Neural crest cell (in vitro differentiated cells): ENCODE data around the gene ZNF391. TPM values are rescaled to one million over a fixed set of nuclear protein-coding genes. Genes with fewer than 3 reads are reported as not detected.

Experiments
- DNase-seq: peaks from one replicate; pipeline ENCODE4 v3.0.0; 2021; ENCODE audit warnings: low read depth, mixed read lengths, low spot score
- H3K27ac Mint-ChIP-seq: one replicate; pipeline ENCODE4 v1.8.0; 2021; ENCODE audit warnings: mild to moderate bottlenecking, mixed read lengths; ENCODE audit not compliant: unreplicated experiment
- H3K27me3 Mint-ChIP-seq: 2 replicates; pipeline ENCODE4 v1.8.0; 2021; ENCODE audit warnings: low read depth, mild to moderate bottlenecking, mixed read lengths
- H3K36me3 Mint-ChIP-seq: 2 replicates; pipeline ENCODE4 v1.8.0; 2021; ENCODE audit warnings: low read depth, mild to moderate bottlenecking, mixed read lengths
- H3K4me1 Mint-ChIP-seq: 2 replicates; pipeline ENCODE4 v1.8.0; 2021; ENCODE audit warnings: mixed read lengths
- H3K4me3 Mint-ChIP-seq: one replicate; pipeline ENCODE4 v1.8.0; 2021; ENCODE audit warnings: mild to moderate bottlenecking, mixed read lengths
- H3K9me3 Mint-ChIP-seq: 2 replicates; pipeline ENCODE4 v1.8.0; 2021; ENCODE audit warnings: mixed read lengths
- CTCF ChIP-seq: fragments of 200-600 bp; sonication (generic); conservative IDR thresholded peaks from 2 replicates; pipeline ENCODE4 v1.5.0; 2021; ENCODE audit warnings: antibody characterized with exemption, mild to moderate bottlenecking
- total RNA-seq: library from RNA; stranded (reverse); gene quantifications from 2 replicates; pipeline ENCODE4 v1.2.1, GENCODE V29; 2021

Gene ZNF391
- total RNA-seq, 1 donor from 2014 or later, result 10.1 TPM

- TF ChIP-seq CTCF, result no peak
- H3K4me1 Mint-ChIP-seq, result no peaks in the 10 kb centered on the region
- H3K27ac Mint-ChIP-seq, result no peak overlapping the region
- no peak for DNase-seq
- H3K36me3 Mint-ChIP-seq, result peaks cover 25% of the 10 kb centered on the region
- no peak overlapping the region for H3K4me3 Mint-ChIP-seq
- H3K9me3 Mint-ChIP-seq, result peaks cover 17% of the 10 kb centered on the region
- no peaks in the 10 kb centered on the region for H3K27me3 Mint-ChIP-seq
Observed at GRCh38 chr6:27407153-27407814, 18.7 kb downstream of the ZNF391 start.

GRCh38 chr6:27414300-27414699 lies 25.7 kb downstream of the ZNF391 start:
- TF ChIP-seq CTCF, result no peak
- no peak overlapping the region for H3K27ac Mint-ChIP-seq
- no peak for DNase-seq
- peaks cover 13% of the 10 kb centered on the region for H3K36me3 Mint-ChIP-seq
- peaks cover 12% of the 10 kb centered on the region for H3K4me1 Mint-ChIP-seq
- H3K4me3 Mint-ChIP-seq, result no peak overlapping the region
- H3K9me3 Mint-ChIP-seq, result peaks cover 9% of the 10 kb centered on the region
- H3K27me3 Mint-ChIP-seq, result no peaks in the 10 kb centered on the region

GRCh38 chr6:27414996-27415395 lies 26.4 kb downstream of the ZNF391 start:
- no peaks in the 10 kb centered on the region for H3K27me3 Mint-ChIP-seq
- peaks cover 12% of the 10 kb centered on the region for H3K4me1 Mint-ChIP-seq
- DNase-seq, result no peak
- H3K4me3 Mint-ChIP-seq, result no peak overlapping the region
- H3K36me3 Mint-ChIP-seq, result peaks cover 17% of the 10 kb centered on the region
- TF ChIP-seq CTCF, result no peak
- no peak overlapping the region for H3K27ac Mint-ChIP-seq
- peaks cover 12% of the 10 kb centered on the region for H3K9me3 Mint-ChIP-seq

- peaks cover 14% of the 10 kb centered on the region for H3K36me3 Mint-ChIP-seq
- no peak for DNase-seq
- peaks cover 12% of the 10 kb centered on the region for H3K9me3 Mint-ChIP-seq
- no peak overlapping the region for H3K4me3 Mint-ChIP-seq
- H3K27ac Mint-ChIP-seq, result no peak overlapping the region
- H3K27me3 Mint-ChIP-seq, result no peaks in the 10 kb centered on the region
- peaks cover 12% of the 10 kb centered on the region for H3K4me1 Mint-ChIP-seq
- TF ChIP-seq CTCF, result no peak
Observed at GRCh38 chr6:27415898-27416297, 27.3 kb downstream of the ZNF391 start.

- Mint-ChIP-seq H3K27me3 (no peaks in the 10 kb centered on the region), H3K4me3 (no peak overlapping the region), H3K27ac (no peak overlapping the region), H3K36me3 (peaks cover 10% of the 10 kb centered on the region), H3K9me3 (peaks cover 4% of the 10 kb centered on the region), H3K4me1 (peaks cover 6% of the 10 kb centered on the region)
- no peak for DNase-seq
- TF ChIP-seq CTCF, result no peak
Observed at GRCh38 chr6:27419363-27419762, 30.8 kb downstream of the ZNF391 start.
